Erythroblast (primary cell): ENCODE results near the gene RGSL1.

Source experiments
- GATA1 ChIP-seq: IDR thresholded peaks from 2 replicates; pipeline ENCODE4 v1.6.1; 2011; ENCODE audit warnings: low read depth, mild to moderate bottlenecking, control low read depth, low read length, moderate library complexity
- POLR2A ChIP-seq: IDR thresholded peaks from 2 replicates; pipeline ENCODE4 v1.6.1; 2011; ENCODE audit warnings: mild to moderate bottlenecking, low read length

- TF ChIP-seq POLR2A, result no peak
- TF ChIP-seq GATA1, result no peak
Observed at GRCh38 chr1:182569939-182570610, 120.1 kb downstream of the RGSL1 start.
